PC-3 (cell line): ENCODE measurements around the gene SNN.

Experiments
- CTCF ChIP-seq: fragments of 300-600 bp; sonication (generic); conservative IDR thresholded peaks from 2 replicates; pipeline ENCODE4 v1.5.1; 2017; ENCODE audit warnings: antibody characterized with exemption, low read depth, mild to moderate bottlenecking, low read length
- EZH2phosphoT487 ChIP-seq: fragments of 300-600 bp; sonication (generic); IDR thresholded peaks from 2 replicates; pipeline ENCODE4 v1.6.1; 2018; ENCODE audit warnings: mild to moderate bottlenecking, antibody characterized with exemption, low read length, borderline replicate concordance

DNA sequence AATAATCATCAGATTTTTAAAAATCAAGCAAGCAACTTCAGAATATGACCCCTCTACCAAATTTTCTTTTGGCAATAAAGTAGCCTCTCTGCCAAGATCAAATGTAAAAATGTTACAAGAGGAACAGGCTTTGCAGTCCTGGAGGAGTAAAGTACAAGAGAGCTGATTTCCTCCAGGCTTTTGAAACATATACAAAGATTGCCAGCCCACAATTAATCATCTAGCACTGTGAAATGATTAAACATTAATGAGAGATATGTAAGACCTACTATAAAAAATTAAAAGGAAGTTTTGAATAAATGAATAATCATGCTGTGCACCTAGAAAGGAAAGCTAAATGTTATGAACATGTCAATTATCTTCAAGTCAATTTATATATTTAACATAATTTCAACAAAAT is 48.1 kb downstream of the SNN start:
- TF ChIP-seq CTCF (no peak), EZH2phosphoT487 (no peak)
